Keratinocyte (primary cell): ENCODE data around the gene SNN. TPM values are rescaled to one million over a fixed set of nuclear protein-coding genes. Genes with fewer than 3 reads are reported as not detected.
A peak's percentile ranks its signal among the peaks of the same experiment; 100 is the strongest.

Experiments used
- DNase-seq: peaks from one replicate; pipeline ENCODE4 v3.0.0-alpha.2; 2011; ENCODE audit warnings: low read depth, missing footprints, low spot score
- FAIRE-seq: peaks from 2 replicates; lab custom pipeline; 2011; peaks lifted over from hg19 to GRCh38; lab: Jason Lieb, UNC
- H2AFZ ChIP-seq: 2 replicates; pipeline ENCODE4 v1.6.0; 2012; ENCODE audit warnings: low read length, control low read depth, inconsistent platforms; ENCODE audit not compliant: control insufficient read depth
- H3K27ac ChIP-seq: 2 replicates; pipeline ENCODE4 v1.5.1; 2011; ENCODE audit warnings: low read length; ENCODE audit not compliant: control insufficient read depth, insufficient read depth
- H3K27me3 ChIP-seq: 3 replicates; pipeline ENCODE4 v1.6.0; 2011; ENCODE audit warnings: low read length; ENCODE audit not compliant: control insufficient read depth, insufficient read depth; ENCODE audit errors: extremely low read depth
- H3K36me3 ChIP-seq, 2 experiments: 2 replicates in 1 of 2; 3 replicates in 1 of 2; pipeline ENCODE4 v1.5.1; 2011; ENCODE audit warnings: low read length in 2 of 2, mild to moderate bottlenecking in 1 of 2; ENCODE audit not compliant: control insufficient read depth in 2 of 2, insufficient read depth in 2 of 2; ENCODE audit errors: extremely low read depth in 1 of 2
- H3K4me1 ChIP-seq: 3 replicates; pipeline ENCODE4 v1.5.1; 2011; ENCODE audit warnings: low read length; ENCODE audit not compliant: control insufficient read depth, insufficient read depth; ENCODE audit errors: extremely low read depth
- H3K4me2 ChIP-seq: 3 replicates; pipeline ENCODE4 v1.6.0; 2011; ENCODE audit warnings: low read depth, low read length; ENCODE audit not compliant: control insufficient read depth, insufficient read depth; ENCODE audit errors: extremely low read depth
- H3K4me3 ChIP-seq, 3 experiments: fragments of 200-600 bp in 1 of 3; sonication (generic) in 1 of 3; 2 replicates in 2 of 3; 3 replicates in 1 of 3; pipeline ENCODE4 v1.5.1; 2011 to 2016; ENCODE audit warnings: low read length in 3 of 3, mild to moderate bottlenecking in 3 of 3, control low read depth in 2 of 3, inconsistent platforms in 1 of 3, low read depth in 1 of 3, mixed read lengths in 1 of 3, mixed run types in 1 of 3, moderate library complexity in 1 of 3; ENCODE audit not compliant: control insufficient read depth in 2 of 3, insufficient read depth in 2 of 3; ENCODE audit errors: extremely low read depth in 1 of 3
- H3K79me2 ChIP-seq: 2 replicates; pipeline ENCODE4 v1.6.0; 2012; ENCODE audit warnings: low read length; ENCODE audit not compliant: control insufficient read depth, insufficient read depth
- H3K9ac ChIP-seq: 3 replicates; pipeline ENCODE4 v1.6.0; 2011; ENCODE audit warnings: low read length; ENCODE audit not compliant: control insufficient read depth, insufficient read depth; ENCODE audit errors: extremely low read depth
- H3K9me1 ChIP-seq: 3 replicates; pipeline ENCODE4 v1.6.0; 2011; ENCODE audit warnings: low read length; ENCODE audit not compliant: control insufficient read depth, insufficient read depth; ENCODE audit errors: extremely low read depth
- H3K9me3 ChIP-seq: 2 replicates; pipeline ENCODE4 v1.5.1; 2012; ENCODE audit warnings: low read depth, low read length; ENCODE audit not compliant: control insufficient read depth
- H4K20me1 ChIP-seq: 3 replicates; pipeline ENCODE4 v1.6.0; 2011; ENCODE audit warnings: low read length; ENCODE audit not compliant: control insufficient read depth, insufficient read depth; ENCODE audit errors: extremely low read depth
- CTCF ChIP-seq, 3 experiments: IDR thresholded peaks in 1 of 3; conservative IDR thresholded peaks in 1 of 3; optimal IDR thresholded peaks in 1 of 3; 2 replicates in 2 of 3; 3 replicates in 1 of 3; pipeline versions ENCODE3 to v1.5.1; 2011; ENCODE audit warnings: low read length in 3 of 3, mild to moderate bottlenecking in 3 of 3, moderate library complexity in 2 of 3, control low read depth in 1 of 3, inconsistent platforms in 1 of 3; ENCODE audit not compliant: insufficient read depth in 2 of 3; ENCODE audit errors: extremely low read depth in 1 of 3
- EZH2 ChIP-seq: IDR thresholded peaks from one replicate; pipeline ENCODE4 v1.6.1; 2012; ENCODE audit warnings: inconsistent platforms, mild to moderate bottlenecking, low read length, moderate library complexity
- dilution Hi-C: fragments of 300-500 bp; cut with MboI; formaldehyde crosslinking; loops from one replicate; pipeline ENCODE4 v1.7.0; 2020; ENCODE audit warnings: low sequenced_read_pairs; ENCODE audit not compliant: extremely low pct_ligation_motif_present
- polyA plus RNA-seq, 5 experiments: library from polyadenylated mRNA; depleted of rRNA in 3 of 5; stranded (reverse) in 3 of 5; stranded (forward) in 1 of 5; unstranded in 1 of 5; fragments of >200 nt; gene quantifications; 1 replicate in 1 of 5; 2 replicates in 3 of 5; 3 replicates in 1 of 5; pipeline versions ENCODE4 v1.2.1 to v1.2.3, GENCODE V29; 2011 to 2012; ENCODE audit warnings: missing spikeins in 2 of 5, low read depth in 1 of 5, low replicate concordance in 1 of 5

SNN gene
- polyA plus RNA-seq, 1 donor (not counting 4 experiments of a cell fraction or from before 2014, with no cell fraction given): 15.9 TPM

GRCh38 chr16:11626657-11627291 is 41.5 kb upstream of the SNN start:
- DNase-seq (no peak), FAIRE-seq (no peak)
- no peaks in the 10 kb centered on the region for H3K9me1 ChIP-seq
- peak overlapping the region; percentile 99 for H3K27ac ChIP-seq
- no peaks in the 10 kb centered on the region for H3K9me3 ChIP-seq
- H2AFZ ChIP-seq: no peak overlapping the region
- no peak overlapping the region for H3K9ac ChIP-seq
- TF ChIP-seq CTCF (optimal IDR thresholded peaks at IDR 0.05 in 1 of 3, IDR thresholded peaks at IDR 0.05 in 1 of 3, conservative IDR thresholded peaks at IDR 0.05 in 1 of 3; ENCODE audit: extremely low read depth in 1 of 3, insufficient read depth in 2 of 3, low read length in 3 of 3) (no peak), EZH2 (no peak)
- H3K79me2 ChIP-seq: no peaks in the 10 kb centered on the region
- H4K20me1 ChIP-seq: no peaks in the 10 kb centered on the region
- no peaks in the 10 kb centered on the region for H3K27me3 ChIP-seq
- H3K4me1 ChIP-seq: peaks cover 26% of the 10 kb centered on the region
- no peaks in the 10 kb centered on the region for H3K36me3 ChIP-seq
- H3K4me3 ChIP-seq: no peak overlapping the region
- H3K4me2 ChIP-seq: no peak overlapping the region
- dilution Hi-C loops: no loop called here

GRCh38 chr16:11627292-11627663 is 41.0 kb upstream of the SNN start:
- FAIRE-seq: no peak
- Histone ChIP-seq H3K27me3 (no peaks in the 10 kb centered on the region), H4K20me1 (no peaks in the 10 kb centered on the region), H3K36me3 (no peaks in the 10 kb centered on the region), H3K4me2 (no peak overlapping the region), H3K9me1 (no peaks in the 10 kb centered on the region), H3K4me3 (no peak overlapping the region), H3K9me3 (no peaks in the 10 kb centered on the region), H3K27ac (peak overlapping the region; percentile 99), H3K4me1 (peaks cover 26% of the 10 kb centered on the region), H3K9ac (peak overlapping the region; percentile 22), H2AFZ (no peak overlapping the region), H3K79me2 (no peaks in the 10 kb centered on the region)
- TF ChIP-seq CTCF (optimal IDR thresholded peaks at IDR 0.05 in 1 of 3, IDR thresholded peaks at IDR 0.05 in 1 of 3, conservative IDR thresholded peaks at IDR 0.05 in 1 of 3; ENCODE audit: extremely low read depth in 1 of 3, insufficient read depth in 2 of 3, low read length in 3 of 3) (no peak), EZH2 (no peak)
- DNase-seq: no peak
- dilution Hi-C loops: no loop called here
